ENCODE data around the gene KIAA1671.
"Not testable (repeated sequence)": the region's sequence is repeated elsewhere in the genome, so short reads cannot be mapped to it uniquely, and the experiment has no call there.

The KIAA1671 gene

DNA sequence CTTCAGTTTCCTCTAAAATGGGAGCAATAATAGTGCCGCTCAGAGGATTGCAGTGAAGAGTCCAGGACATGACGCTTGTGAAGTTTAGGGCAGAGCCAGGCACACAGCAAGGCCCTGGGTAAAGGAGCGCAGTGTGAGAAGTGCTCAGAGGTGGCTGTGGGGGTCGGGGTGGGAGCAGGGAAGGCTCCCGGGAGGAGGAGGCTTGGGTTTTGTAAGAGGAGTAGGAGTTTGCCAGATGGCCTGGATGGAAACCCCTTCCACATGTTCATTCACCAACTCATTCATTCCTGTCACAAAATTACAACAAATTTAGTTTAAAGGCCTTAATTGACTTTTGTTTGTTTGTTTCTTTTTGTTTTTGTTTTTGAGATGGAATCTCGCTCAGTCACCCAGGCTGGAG, 283.9 kb downstream of the KIAA1671 start:
- DNase-seq (ENCODE audit: low read depth), result no peak
- H3K4me3 ChIP-seq (ENCODE audit: low read depth, low read length), result no peak overlapping the region
- TF ChIP-seq, protein P1, sequence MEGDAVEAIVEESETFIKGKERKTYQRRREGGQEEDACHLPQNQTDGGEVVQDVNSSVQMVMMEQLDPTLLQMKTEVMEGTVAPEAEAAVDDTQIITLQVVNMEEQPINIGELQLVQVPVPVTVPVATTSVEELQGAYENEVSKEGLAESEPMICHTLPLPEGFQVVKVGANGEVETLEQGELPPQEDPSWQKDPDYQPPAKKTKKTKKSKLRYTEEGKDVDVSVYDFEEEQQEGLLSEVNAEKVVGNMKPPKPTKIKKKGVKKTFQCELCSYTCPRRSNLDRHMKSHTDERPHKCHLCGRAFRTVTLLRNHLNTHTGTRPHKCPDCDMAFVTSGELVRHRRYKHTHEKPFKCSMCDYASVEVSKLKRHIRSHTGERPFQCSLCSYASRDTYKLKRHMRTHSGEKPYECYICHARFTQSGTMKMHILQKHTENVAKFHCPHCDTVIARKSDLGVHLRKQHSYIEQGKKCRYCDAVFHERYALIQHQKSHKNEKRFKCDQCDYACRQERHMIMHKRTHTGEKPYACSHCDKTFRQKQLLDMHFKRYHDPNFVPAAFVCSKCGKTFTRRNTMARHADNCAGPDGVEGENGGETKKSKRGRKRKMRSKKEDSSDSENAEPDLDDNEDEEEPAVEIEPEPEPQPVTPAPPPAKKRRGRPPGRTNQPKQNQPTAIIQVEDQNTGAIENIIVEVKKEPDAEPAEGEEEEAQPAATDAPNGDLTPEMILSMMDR (IDR thresholded peaks at IDR 0.05; ENCODE audit: insufficient read depth, low read depth, low read length, missing control alignments), result no peak

DNA sequence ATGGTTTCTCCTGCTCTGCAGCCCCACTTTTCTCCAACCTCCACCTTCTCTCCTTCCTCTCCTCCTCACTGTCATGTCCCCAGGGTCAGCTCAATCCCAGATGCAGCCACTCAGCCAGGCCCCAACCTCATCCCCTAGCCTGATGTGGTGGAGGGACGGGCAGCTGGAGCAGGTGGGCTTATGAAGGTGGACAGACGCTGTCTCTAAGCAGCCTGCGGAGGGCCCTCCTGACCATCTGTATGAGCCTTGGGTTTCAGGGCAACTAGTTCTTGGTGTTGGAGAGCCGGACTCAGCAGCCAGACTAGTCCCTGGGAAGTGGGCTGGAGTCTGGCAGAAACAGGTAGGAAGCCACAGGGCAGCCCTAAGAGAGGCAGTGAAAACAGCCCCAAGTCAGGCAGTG, 285.0 kb downstream of the KIAA1671 start:
- TF ChIP-seq, protein P1 (IDR thresholded peaks at IDR 0.05; ENCODE audit: insufficient read depth, low read depth, low read length, missing control alignments), result no peak
- no peak for DNase-seq (ENCODE audit: low read depth)
- H3K4me3 ChIP-seq (ENCODE audit: low read depth, low read length), result no peak overlapping the region

DNA sequence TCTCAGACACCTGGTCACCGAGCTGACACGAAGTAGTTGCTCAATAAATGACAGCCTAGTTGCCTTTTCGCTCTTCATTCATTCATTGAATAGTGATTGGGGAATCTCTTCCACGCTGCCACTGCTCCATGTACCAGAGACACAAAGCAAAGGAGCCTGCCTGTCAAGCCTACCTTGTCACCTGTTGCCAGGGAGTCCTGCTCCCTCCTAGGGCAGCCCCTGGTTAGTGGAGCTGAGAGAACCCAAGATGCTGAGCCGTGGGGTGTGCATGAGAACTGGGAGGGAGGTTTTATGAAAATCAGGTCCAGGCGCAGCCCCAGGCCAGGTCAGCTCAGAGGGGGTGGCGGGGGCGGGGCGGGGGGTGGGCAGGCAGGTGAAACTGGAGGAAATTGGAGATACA, 285.5 kb downstream of the KIAA1671 start:
- DNase-seq (ENCODE audit: low read depth), result not testable (repeated sequence)

More for the DNA sequence above, 285.5 kb downstream of the KIAA1671 start:
- not testable (repeated sequence) for H3K4me3 ChIP-seq (ENCODE audit: low read depth, low read length)

Measured in GM12865 (cell line).